Lower leg skin (tissue), 4 donors: ENCODE data around the gene MRM2. TPM values are rescaled to one million over a fixed set of nuclear protein-coding genes. Genes with fewer than 3 reads are reported as not detected.

Source experiments
- DNase-seq, 2 donors: peaks; one replicate each; pipeline ENCODE4 v3.0.0-alpha.2; 2019; ENCODE audit warnings: low spot score in 2 of 2
- H3K4me3 ChIP-seq: fragments of 200-600 bp; sonication (generic); 2 replicates; pipeline ENCODE4 v1.5.1; 2017; ENCODE audit warnings: mild to moderate bottlenecking, low read depth; ENCODE audit not compliant: poor library complexity, severe bottlenecking
- POLR2A ChIP-seq, 2 donors: fragments of 450-650 bp; IDR thresholded peaks; one replicate each; pipeline ENCODE4 v1.6.1; 2016 to 2017; ENCODE audit warnings: antibody characterized with exemption in 2 of 2, mild to moderate bottlenecking in 1 of 2, moderate library complexity in 1 of 2
- WGBS, 2 donors: methylation state at CpG; one replicate each; pipeline ENCODE4 v1.1.5; 2018; 5-methylcytosine and 5-hydroxymethylcytosine counted together
- intact Hi-C: fragments of 100-400 bp; cut with DNase I; formaldehyde crosslinking; loops from one replicate; pipeline ENCODE4 v1.15.0; 2023; ENCODE audit warnings: low total_unique reads
- total RNA-seq, 4 donors: library from RNA; depleted of rRNA; stranded (reverse); fragments of >200 nt; gene quantifications; one replicate each; pipeline ENCODE4 v1.1.0, GENCODE V29; 2016
- TF ChIP-seq, protein P1 (sequence below), 3 donors: fragments of 450-650 bp; IDR thresholded peaks; one replicate each; pipeline ENCODE4 v1.5.1; 2016; ENCODE audit warnings: antibody characterized with exemption in 3 of 3, mild to moderate bottlenecking in 3 of 3, moderate library complexity in 2 of 3

The MRM2 gene
- total RNA-seq, 4 donors from 2014 or later: 17.6 to 26.1 (median 23.9) TPM

DNA sequence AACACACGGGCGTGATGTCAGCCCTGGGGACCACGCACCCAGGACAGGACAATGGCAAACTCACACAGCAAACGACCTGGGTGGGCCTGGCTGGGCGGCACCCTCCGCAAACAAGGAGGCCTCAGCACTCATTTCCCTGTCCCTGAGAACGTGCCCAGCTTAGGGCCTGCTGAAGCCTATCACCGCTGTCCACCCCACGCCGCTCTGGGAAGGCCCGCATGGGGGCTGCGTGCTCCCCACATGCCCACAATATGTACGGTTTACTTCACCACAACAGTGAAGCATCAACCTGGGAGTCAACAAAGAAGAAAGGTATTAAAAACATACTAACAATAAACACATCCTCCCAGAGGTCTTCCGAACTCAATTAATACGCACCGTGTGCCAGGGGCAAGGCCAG, 21.5 kb downstream of the MRM2 start:
- 92 to 95% methylated on average over 16 of the region's 16 CpGs for WGBS, 2 donors
- intact Hi-C loops: no loop called here
- TF ChIP-seq, protein P1, sequence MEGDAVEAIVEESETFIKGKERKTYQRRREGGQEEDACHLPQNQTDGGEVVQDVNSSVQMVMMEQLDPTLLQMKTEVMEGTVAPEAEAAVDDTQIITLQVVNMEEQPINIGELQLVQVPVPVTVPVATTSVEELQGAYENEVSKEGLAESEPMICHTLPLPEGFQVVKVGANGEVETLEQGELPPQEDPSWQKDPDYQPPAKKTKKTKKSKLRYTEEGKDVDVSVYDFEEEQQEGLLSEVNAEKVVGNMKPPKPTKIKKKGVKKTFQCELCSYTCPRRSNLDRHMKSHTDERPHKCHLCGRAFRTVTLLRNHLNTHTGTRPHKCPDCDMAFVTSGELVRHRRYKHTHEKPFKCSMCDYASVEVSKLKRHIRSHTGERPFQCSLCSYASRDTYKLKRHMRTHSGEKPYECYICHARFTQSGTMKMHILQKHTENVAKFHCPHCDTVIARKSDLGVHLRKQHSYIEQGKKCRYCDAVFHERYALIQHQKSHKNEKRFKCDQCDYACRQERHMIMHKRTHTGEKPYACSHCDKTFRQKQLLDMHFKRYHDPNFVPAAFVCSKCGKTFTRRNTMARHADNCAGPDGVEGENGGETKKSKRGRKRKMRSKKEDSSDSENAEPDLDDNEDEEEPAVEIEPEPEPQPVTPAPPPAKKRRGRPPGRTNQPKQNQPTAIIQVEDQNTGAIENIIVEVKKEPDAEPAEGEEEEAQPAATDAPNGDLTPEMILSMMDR (IDR thresholded peaks at IDR 0.05): no peak
- TF ChIP-seq POLR2A (IDR thresholded peaks at IDR 0.05): no peak

DNA sequence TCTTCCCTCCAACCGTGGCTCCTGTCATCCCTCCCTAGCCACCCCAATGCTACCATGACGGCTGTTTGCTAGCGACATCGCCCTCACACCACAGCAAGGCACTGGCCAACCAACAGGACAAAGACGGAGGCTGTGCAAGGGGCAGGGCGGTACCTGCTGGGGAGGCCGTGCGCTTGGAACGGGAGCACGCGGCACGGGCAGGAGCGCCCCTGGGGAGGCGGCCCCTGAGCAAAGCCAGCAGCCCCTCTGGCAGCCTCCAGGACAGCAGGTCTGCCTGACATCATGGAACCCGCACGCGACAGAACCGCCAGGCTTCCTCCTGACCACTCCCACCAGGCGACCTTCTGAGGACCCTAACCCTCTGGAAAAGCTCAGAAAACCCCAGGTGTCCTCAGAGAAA, 22.0 kb downstream of the MRM2 start:
- DNase-seq: no peak
- H3K4me3 ChIP-seq: no peak overlapping the region
- no peak for TF ChIP-seq POLR2A (IDR thresholded peaks at IDR 0.05)
- TF ChIP-seq, protein P1 (IDR thresholded peaks at IDR 0.05): no peak
- WGBS, 2 donors: 95% methylated on average over 19 of the region's 19 CpGs
- intact Hi-C loops: no loop called here

More for the DNA sequence above, 21.5 kb downstream of the MRM2 start:
- H3K4me3 ChIP-seq: no peak overlapping the region
- no peak for DNase-seq

GRCh38 chr7:2219606-2220005, 22.4 kb downstream of the MRM2 start:
- WGBS, 2 donors: 93 to 95% methylated on average over 7 to 8 of the region's 8 CpGs
- TF ChIP-seq POLR2A (IDR thresholded peaks at IDR 0.05): no peak
- TF ChIP-seq, protein P1 (IDR thresholded peaks at IDR 0.05): no peak

GRCh38 chr7:2219136-2219535, 22.9 kb downstream of the MRM2 start:
- intact Hi-C loops: loop anchor here (10.0 kb wide), 2 partner anchors 554 to 634 kb away; no protein-coding TSS in a partner anchor
- no peak for DNase-seq
- 84 to 89% methylated on average over 15 of the region's 15 CpGs for WGBS, 2 donors
- TF ChIP-seq, protein P1 (IDR thresholded peaks at IDR 0.05): no peak
- TF ChIP-seq POLR2A (IDR thresholded peaks at IDR 0.05): no peak
- no peak overlapping the region for H3K4me3 ChIP-seq

More at GRCh38 chr7:2219606-2220005, 22.4 kb downstream of the MRM2 start:
- no peak for DNase-seq
- H3K4me3 ChIP-seq: no peak overlapping the region
- intact Hi-C loops: loop anchor here (10.0 kb wide), 2 partner anchors 555 to 635 kb away; no protein-coding TSS in a partner anchor

DNA sequence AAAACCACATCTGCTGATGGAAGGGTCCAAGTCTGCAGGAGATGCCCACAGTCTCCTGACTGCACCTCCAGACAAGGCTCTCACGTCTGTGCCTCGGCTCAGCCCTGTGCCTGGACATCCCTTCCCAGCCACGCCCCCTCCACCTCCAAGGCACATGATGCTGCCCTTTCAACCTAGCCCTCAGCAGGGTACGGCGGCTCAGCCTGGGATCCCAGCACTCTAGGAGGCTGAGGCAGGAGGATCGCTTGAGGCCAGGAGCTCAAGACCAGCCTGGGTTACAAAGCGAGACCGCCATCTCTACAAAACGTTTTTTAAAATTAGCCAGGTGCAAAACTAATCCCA, 23.6 kb downstream of the MRM2 start:
- intact Hi-C loops: loop anchor here (10.0 kb wide), 2 partner anchors 554 to 634 kb away; no protein-coding TSS in a partner anchor
- DNase-seq: no peak
- no peak overlapping the region for H3K4me3 ChIP-seq
- WGBS, 2 donors: 92% methylated on average over 9 of the region's 9 CpGs
- TF ChIP-seq, protein P1 (IDR thresholded peaks at IDR 0.05): no peak
- no peak for TF ChIP-seq POLR2A (IDR thresholded peaks at IDR 0.05)
